Effector memory CD4-positive, alpha-beta T cell (primary cell): ENCODE results near the gene TSPAN9.
A peak's percentile ranks its signal among the peaks of the same experiment; 100 is the strongest.

Experiments used
- DNase-seq, 3 donors: peaks; one replicate each; pipeline ENCODE4 v3.0.0-alpha.2; 2020
- H3K27ac ChIP-seq: 2 replicates; pipeline ENCODE4 v1.7.0; 2013; ENCODE audit warnings: mild to moderate bottlenecking, low read length, moderate library complexity; ENCODE audit not compliant: insufficient read depth, poor library complexity, severe bottlenecking
- H3K27me3 ChIP-seq: replicated peaks from 2 replicates; pipeline ENCODE4 v1.7.0; 2013; ENCODE audit warnings: mild to moderate bottlenecking, low read length; ENCODE audit not compliant: insufficient read depth, control insufficient read depth, poor library complexity, severe bottlenecking
- H3K36me3 ChIP-seq: 2 replicates; pipeline ENCODE4 v1.7.0; 2013; ENCODE audit warnings: mild to moderate bottlenecking, low read length, moderate library complexity; ENCODE audit not compliant: control insufficient read depth, insufficient read depth
- H3K4me1 ChIP-seq: 2 replicates; pipeline ENCODE4 v1.7.0; 2013; ENCODE audit warnings: low read length, mild to moderate bottlenecking; ENCODE audit not compliant: control insufficient read depth, insufficient read depth, poor library complexity, severe bottlenecking
- H3K4me3 ChIP-seq: 2 replicates; pipeline ENCODE4 v1.7.0; 2013; ENCODE audit warnings: low read length, low read depth, mild to moderate bottlenecking; ENCODE audit not compliant: insufficient read depth, poor library complexity, severe bottlenecking
- H3K9me3 ChIP-seq: 2 replicates; pipeline ENCODE4 v1.7.0; 2013; ENCODE audit warnings: mild to moderate bottlenecking, low read length, moderate library complexity; ENCODE audit not compliant: control insufficient read depth

The TSPAN9 gene

DNA sequence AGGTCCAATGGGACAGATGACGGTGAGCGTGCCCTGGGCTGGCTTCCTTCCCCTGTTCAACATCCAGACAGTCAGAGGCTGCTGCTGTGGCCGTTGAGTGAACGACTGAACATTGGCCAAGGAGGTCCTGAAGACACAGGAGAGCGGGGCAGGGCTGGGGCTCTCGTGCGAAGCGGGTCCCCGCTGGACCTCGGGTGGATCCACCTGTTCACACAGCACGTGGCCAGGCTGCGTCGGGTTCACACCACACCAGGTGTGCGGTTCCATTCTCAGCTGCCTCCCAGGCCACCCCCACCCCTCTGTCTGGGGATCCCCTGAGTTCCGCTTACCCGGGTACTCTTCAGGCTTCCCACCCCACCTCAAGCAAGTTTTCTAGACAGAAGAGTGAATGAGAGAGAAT lies 214.8 kb downstream of the TSPAN9 start:
- H3K27ac ChIP-seq: no peak overlapping the region
- no peak for DNase-seq
- no peaks in the 10 kb centered on the region for H3K36me3 ChIP-seq
- no peaks in the 10 kb centered on the region for H3K4me1 ChIP-seq
- no peaks in the 10 kb centered on the region for H3K9me3 ChIP-seq
- H3K4me3 ChIP-seq: no peak overlapping the region
- H3K27me3 ChIP-seq: no peaks in the 10 kb centered on the region

GRCh38 chr12:3292677-3293412 lies 215.7 kb downstream of the TSPAN9 start:
- H3K27me3 ChIP-seq: no peaks in the 10 kb centered on the region
- no peak overlapping the region for H3K27ac ChIP-seq

GRCh38 chr12:3293446-3294161 lies 216.4 kb downstream of the TSPAN9 start:
- DNase-seq: no peak
- no peaks in the 10 kb centered on the region for H3K4me1 ChIP-seq
- no peaks in the 10 kb centered on the region for H3K9me3 ChIP-seq
- no peaks in the 10 kb centered on the region for H3K27me3 ChIP-seq
- H3K36me3 ChIP-seq: no peaks in the 10 kb centered on the region
- H3K27ac ChIP-seq: no peak overlapping the region
- no peak overlapping the region for H3K4me3 ChIP-seq

More at GRCh38 chr12:3292677-3293412, 215.7 kb downstream of the TSPAN9 start:
- no peaks in the 10 kb centered on the region for H3K4me1 ChIP-seq
- H3K4me3 ChIP-seq: no peak overlapping the region
- no peak for DNase-seq
- H3K36me3 ChIP-seq: no peaks in the 10 kb centered on the region
- no peaks in the 10 kb centered on the region for H3K9me3 ChIP-seq

DNA sequence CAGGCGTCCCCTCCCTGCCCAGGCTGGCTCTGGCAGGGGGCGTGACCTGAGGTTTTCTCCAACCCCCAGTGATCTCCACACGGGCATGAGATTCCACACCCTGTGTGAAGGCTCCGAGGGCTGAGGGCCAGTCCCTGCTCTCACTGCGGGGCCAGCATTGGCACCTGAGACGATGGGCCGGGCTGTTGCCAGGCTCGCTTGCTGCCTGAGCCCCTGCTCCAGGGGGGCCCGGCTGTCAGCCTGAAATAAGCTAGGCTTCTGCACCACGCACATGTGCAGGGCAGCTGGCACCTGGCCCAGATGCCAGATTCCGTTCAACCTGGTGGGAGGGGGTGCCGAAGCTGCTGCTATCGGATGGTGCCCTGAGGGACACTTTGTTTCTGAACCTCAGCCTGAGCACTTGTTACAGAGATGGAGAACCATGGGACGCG lies 217.3 kb downstream of the TSPAN9 start:
- H3K4me3 ChIP-seq: no peak overlapping the region
- H3K9me3 ChIP-seq: no peaks in the 10 kb centered on the region
- no peaks in the 10 kb centered on the region for H3K36me3 ChIP-seq
- no peaks in the 10 kb centered on the region for H3K27me3 ChIP-seq
- no peak for DNase-seq
- no peak overlapping the region for H3K27ac ChIP-seq
- no peaks in the 10 kb centered on the region for H3K4me1 ChIP-seq

GRCh38 chr12:3295225-3295624 lies 218.0 kb downstream of the TSPAN9 start:
- Histone ChIP-seq H3K27me3 (no peaks in the 10 kb centered on the region), H3K4me3 (no peak overlapping the region), H3K36me3 (no peaks in the 10 kb centered on the region), H3K4me1 (peaks cover 2% of the 10 kb centered on the region), H3K9me3 (no peaks in the 10 kb centered on the region), H3K27ac (no peak overlapping the region)
- no peak for DNase-seq

DNA sequence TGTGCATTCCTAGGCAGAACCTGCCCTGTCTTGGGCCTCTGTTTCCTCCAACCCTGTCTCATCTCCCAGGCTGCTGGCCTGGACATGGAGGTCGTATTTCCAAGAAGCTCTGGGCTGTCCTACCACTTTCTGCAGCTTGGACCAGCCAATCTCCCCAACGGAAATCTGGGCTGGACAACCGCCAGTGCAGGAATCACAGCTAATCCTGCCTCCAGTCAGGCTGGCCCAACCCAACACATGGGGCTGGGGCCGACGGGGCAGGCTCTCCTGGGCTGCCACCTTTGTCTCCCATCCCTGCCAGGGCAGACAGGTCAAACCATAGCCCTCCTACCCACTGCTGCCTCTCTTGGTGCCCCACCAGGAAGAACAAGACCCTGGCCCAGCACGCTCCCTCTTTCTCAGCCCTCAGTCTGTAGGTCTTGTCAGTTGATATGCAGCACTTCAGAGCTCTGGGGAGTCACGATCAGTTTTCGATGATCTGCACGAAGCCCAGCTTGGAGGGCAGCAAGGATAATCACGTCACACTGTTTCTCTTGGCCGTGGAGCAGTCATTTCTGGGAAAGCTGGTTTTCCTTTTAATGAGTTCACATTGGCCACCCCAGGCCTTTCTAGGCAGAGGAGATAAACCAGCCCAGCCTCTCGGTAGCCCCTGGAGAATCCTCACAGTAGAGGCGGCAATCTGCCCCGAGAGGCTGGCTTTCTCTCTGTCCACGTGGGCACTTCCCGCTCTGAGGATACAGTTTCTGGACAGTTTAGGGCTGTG lies 218.6 kb downstream of the TSPAN9 start:
- H3K4me1 ChIP-seq: peaks cover 6% of the 10 kb centered on the region

DNA sequence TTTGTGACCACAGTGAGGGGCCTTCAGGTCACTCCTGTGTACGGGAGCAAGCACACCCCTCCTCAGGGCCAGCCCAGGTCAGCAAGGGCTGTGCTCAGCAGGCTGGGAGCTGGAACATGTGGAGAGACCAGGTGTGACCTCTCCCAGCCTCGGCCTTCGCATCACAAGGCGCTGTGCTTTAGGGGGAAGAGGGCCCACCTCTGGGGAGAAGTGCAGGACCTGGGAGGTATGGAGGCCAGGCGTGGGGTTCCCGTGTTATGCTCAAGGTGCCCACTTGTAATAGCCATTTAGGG lies 219.2 kb downstream of the TSPAN9 start:
- no peak for DNase-seq
- H3K27me3 ChIP-seq: no peaks in the 10 kb centered on the region
- H3K4me1 ChIP-seq: peaks cover 6% of the 10 kb centered on the region
- no peaks in the 10 kb centered on the region for H3K36me3 ChIP-seq
- no peak overlapping the region for H3K4me3 ChIP-seq
- H3K27ac ChIP-seq: no peak overlapping the region
- no peaks in the 10 kb centered on the region for H3K9me3 ChIP-seq

More for the DNA sequence above, 218.6 kb downstream of the TSPAN9 start:
- Histone ChIP-seq H3K4me3 (no peak overlapping the region), H3K27ac (no peak overlapping the region), H3K27me3 (no peaks in the 10 kb centered on the region), H3K9me3 (no peaks in the 10 kb centered on the region), H3K36me3 (no peaks in the 10 kb centered on the region)
- DNase-seq: no peak

DNA sequence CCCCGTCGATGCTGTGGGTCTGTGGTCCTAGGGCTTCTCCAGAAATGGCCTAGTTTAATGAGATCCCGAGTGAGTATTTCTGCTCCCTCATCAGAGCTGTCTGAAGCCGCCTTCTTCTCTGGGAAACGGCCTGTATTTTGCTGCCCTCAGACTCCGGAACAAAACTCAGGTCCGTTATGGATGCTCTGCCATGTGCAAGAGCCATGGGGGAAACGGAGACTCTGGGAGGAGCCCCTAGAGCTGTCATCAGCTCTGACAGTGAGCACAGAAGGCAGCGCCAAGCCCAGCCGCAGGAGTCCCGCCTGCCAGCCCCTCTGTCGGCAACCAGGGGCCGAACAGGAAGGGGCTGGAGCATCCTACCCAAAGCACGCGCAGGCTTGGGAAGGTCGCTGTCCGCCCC lies 221.4 kb downstream of the TSPAN9 start:
- no peaks in the 10 kb centered on the region for H3K27me3 ChIP-seq
- no peak overlapping the region for H3K4me3 ChIP-seq
- no peak for DNase-seq

GRCh38 chr12:3299929-3300832 lies 223.0 kb downstream of the TSPAN9 start:
- H3K27me3 ChIP-seq: no peaks in the 10 kb centered on the region
- H3K36me3 ChIP-seq: no peaks in the 10 kb centered on the region
- H3K27ac ChIP-seq: no peak overlapping the region
- peaks cover 6% of the 10 kb centered on the region for H3K4me1 ChIP-seq
- no peaks in the 10 kb centered on the region for H3K9me3 ChIP-seq
- peak overlapping the region; percentile 22 for H3K4me3 ChIP-seq
- DNase-seq: peak; percentile 45 to 62 (median 55)

More for the DNA sequence above, 221.4 kb downstream of the TSPAN9 start:
- H3K4me1 ChIP-seq: peaks cover 6% of the 10 kb centered on the region
- no peaks in the 10 kb centered on the region for H3K9me3 ChIP-seq
- H3K27ac ChIP-seq: no peak overlapping the region
- H3K36me3 ChIP-seq: no peaks in the 10 kb centered on the region
